HepG2 (cell line): Measurements from ENCODE around the gene TUBB4B.

Experiments
- BRCA1 ChIP-seq: sonication (generic); formaldehyde crosslinking; IDR thresholded peaks from 2 replicates; pipeline ENCODE4 v1.4.0; 2020; ENCODE audit warnings: missing genetic modification reagents
- CBX1 ChIP-seq: IDR thresholded peaks from one replicate; pipeline ENCODE4 v1.6.1; 2016; ENCODE audit warnings: antibody characterized with exemption, low read depth
- FOSL1 ChIP-seq: sonication (generic); formaldehyde crosslinking; IDR thresholded peaks from 2 replicates; pipeline ENCODE4 v1.9.0; 2021; ENCODE audit warnings: missing genetic modification reagents, borderline replicate concordance
- GABPA ChIP-seq, 2 experiments: IDR thresholded peaks; 2 replicates each; pipeline ENCODE4 v1.6.1; 2011 to 2016; ENCODE audit warnings: low read depth in 2 of 2, low read length in 1 of 2, missing biosample characterization in 1 of 2, missing genetic modification characterization in 1 of 2
- POLR2AphosphoS2 ChIP-seq: IDR thresholded peaks from 2 replicates; pipeline ENCODE4 v1.6.1; 2011; ENCODE audit warnings: low read depth, low read length, improper control_type of control experiment
- SIN3B ChIP-seq: fragments of 150-350 bp; IDR thresholded peaks from 2 replicates; pipeline ENCODE4 v1.6.1; 2014; ENCODE audit warnings: low read length
- SYNCRIP ChIP-seq: fragments of 200-400 bp; formaldehyde crosslinking; IDR thresholded peaks from 2 replicates; pipeline ENCODE4 v1.6.1; 2018; ENCODE audit warnings: mild to moderate bottlenecking, low read depth, low read length; ENCODE audit not compliant: insufficient read depth
- ZFX ChIP-seq: sonication (generic); formaldehyde crosslinking; IDR thresholded peaks from 2 replicates; pipeline ENCODE4 v1.4.0; 2020; ENCODE audit warnings: mild to moderate bottlenecking, low read depth, missing genetic modification reagents, moderate library complexity
- ZNF12 ChIP-seq: sonication (generic); formaldehyde crosslinking; IDR thresholded peaks from 2 replicates; pipeline ENCODE4 v1.5.0; 2020; ENCODE audit warnings: missing genetic modification reagents
- ZNF124 ChIP-seq: sonication (generic); formaldehyde crosslinking; IDR thresholded peaks from 2 replicates; pipeline ENCODE4 v1.4.0; 2020; ENCODE audit warnings: missing genetic modification reagents
- TF ChIP-seq, protein P1 (sequence below): sonication (generic); formaldehyde crosslinking; IDR thresholded peaks from 2 replicates; pipeline ENCODE4 v1.5.0; 2020; ENCODE audit warnings: mild to moderate bottlenecking, missing genetic modification reagents, moderate library complexity
- TF ChIP-seq, protein P2 (sequence below): sonication (generic); formaldehyde crosslinking; IDR thresholded peaks from 2 replicates; pipeline ENCODE4 v1.4.0; 2020; ENCODE audit warnings: missing genetic modification reagents
- TF ChIP-seq, protein P3 (sequence below): sonication (generic); formaldehyde crosslinking; IDR thresholded peaks from 2 replicates; pipeline ENCODE4 v1.5.0; 2020; ENCODE audit warnings: mild to moderate bottlenecking, missing genetic modification reagents, borderline replicate concordance

DNA sequence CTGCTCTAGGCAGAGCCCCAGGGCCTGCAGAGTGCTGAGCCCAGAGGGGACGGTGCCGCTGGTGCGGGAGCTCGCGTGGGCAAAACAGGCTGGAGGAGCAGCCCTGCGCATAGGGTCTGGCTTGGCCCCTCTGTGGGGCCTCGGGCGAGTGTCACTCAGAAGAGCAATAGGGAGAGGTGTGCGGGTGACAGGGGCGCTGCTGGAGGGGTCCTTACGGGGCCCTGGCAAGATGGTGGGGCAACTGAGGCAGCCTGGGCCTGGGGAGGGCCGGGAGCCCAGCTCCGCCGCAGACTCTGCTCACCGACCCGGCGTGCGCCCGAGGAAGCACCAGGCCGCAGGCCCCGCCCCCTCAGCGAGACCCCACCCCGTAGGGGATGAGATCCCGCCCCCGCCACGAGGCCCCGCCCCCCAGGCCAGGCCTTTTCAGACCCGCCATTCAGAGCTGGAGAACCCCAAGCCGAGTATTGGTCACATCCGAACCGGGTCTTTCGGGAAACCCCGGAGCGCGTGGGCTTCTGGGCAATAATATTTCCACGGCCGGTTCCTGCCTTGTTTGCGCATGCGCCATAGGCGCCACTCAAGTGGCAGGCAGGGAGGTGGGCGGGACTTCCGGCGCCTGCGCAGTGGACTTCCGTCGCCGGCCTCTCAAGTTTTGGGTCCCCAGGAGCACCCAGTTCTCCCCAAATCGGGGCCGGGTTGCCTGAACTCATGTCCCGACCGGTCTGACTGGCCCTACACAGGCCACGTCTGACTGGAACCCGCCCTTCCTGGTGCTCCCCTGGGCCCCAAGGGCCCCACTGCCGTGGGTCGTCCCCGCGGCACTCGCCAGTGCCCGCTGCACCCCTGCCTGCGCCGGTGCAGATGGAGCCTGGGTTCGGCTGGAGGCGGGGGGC, 17.8 kb upstream of the TUBB4B start:
- TF ChIP-seq, protein P1, sequence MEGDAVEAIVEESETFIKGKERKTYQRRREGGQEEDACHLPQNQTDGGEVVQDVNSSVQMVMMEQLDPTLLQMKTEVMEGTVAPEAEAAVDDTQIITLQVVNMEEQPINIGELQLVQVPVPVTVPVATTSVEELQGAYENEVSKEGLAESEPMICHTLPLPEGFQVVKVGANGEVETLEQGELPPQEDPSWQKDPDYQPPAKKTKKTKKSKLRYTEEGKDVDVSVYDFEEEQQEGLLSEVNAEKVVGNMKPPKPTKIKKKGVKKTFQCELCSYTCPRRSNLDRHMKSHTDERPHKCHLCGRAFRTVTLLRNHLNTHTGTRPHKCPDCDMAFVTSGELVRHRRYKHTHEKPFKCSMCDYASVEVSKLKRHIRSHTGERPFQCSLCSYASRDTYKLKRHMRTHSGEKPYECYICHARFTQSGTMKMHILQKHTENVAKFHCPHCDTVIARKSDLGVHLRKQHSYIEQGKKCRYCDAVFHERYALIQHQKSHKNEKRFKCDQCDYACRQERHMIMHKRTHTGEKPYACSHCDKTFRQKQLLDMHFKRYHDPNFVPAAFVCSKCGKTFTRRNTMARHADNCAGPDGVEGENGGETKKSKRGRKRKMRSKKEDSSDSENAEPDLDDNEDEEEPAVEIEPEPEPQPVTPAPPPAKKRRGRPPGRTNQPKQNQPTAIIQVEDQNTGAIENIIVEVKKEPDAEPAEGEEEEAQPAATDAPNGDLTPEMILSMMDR (CRISPR knock-in tag) = no peak
- TF ChIP-seq FOSL1 (no peak), ZNF124 (CRISPR knock-in tag) (no peak), POLR2AphosphoS2 (no peak), GABPA (IDR thresholded peaks at IDR 0.05; ENCODE audit: low read depth, low read length) (no peak), GABPA (CRISPR knock-in tag; IDR thresholded peaks at IDR 0.05; ENCODE audit: low read depth) (peak; percentile 94), CBX1 (no peak), ZFX (CRISPR knock-in tag) (0 out of 2 replicates have a peak, but pooled peaks have one; percentile 72), ZNF12 (CRISPR knock-in tag) (no peak), SYNCRIP (no peak), BRCA1 (CRISPR knock-in tag) (no peak), SIN3B (no peak)
- TF ChIP-seq, protein P2, sequence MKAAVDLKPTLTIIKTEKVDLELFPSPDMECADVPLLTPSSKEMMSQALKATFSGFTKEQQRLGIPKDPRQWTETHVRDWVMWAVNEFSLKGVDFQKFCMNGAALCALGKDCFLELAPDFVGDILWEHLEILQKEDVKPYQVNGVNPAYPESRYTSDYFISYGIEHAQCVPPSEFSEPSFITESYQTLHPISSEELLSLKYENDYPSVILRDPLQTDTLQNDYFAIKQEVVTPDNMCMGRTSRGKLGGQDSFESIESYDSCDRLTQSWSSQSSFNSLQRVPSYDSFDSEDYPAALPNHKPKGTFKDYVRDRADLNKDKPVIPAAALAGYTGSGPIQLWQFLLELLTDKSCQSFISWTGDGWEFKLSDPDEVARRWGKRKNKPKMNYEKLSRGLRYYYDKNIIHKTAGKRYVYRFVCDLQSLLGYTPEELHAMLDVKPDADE (CRISPR knock-in tag) = no peak
- TF ChIP-seq, protein P3, sequence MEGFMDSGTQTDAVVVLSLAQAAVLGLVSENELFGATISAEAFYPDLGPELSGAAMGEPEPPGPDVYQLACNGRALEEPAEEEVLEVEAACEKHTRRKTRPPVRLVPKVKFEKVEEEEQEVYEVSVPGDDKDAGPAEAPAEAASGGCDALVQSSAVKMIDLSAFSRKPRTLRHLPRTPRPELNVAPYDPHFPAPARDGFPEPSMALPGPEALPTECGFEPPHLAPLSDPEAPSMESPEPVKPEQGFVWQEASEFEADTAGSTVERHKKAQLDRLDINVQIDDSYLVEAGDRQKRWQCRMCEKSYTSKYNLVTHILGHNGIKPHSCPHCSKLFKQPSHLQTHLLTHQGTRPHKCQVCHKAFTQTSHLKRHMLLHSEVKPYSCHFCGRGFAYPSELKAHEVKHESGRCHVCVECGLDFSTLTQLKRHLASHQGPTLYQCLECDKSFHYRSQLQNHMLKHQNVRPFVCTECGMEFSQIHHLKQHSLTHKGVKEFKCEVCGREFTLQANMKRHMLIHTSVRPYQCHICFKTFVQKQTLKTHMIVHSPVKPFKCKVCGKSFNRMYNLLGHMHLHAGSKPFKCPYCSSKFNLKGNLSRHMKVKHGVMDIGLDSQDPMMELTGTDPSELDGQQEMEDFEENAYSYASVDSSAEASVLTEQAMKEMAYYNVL (CRISPR knock-in tag) = no peak
